ENCODE measurements around the gene TYK2. TPM values are rescaled to one million over a fixed set of nuclear protein-coding genes. Genes with fewer than 3 reads are reported as not detected.

Gene TYK2
- total and polyA plus RNA-seq, 2 of the 13 experiments (the other 11 are each of a cell fraction or from before 2014, with no cell fraction given), result 38.8 to 60.1 TPM

- TF ChIP-seq PRDM4 (CRISPR knock-in tag; IDR thresholded peaks at IDR 0.05; ENCODE audit: borderline replicate concordance), result no peak
- no peak for TF ChIP-seq ZNF652 (CRISPR knock-in tag; IDR thresholded peaks at IDR 0.05; ENCODE audit: borderline replicate concordance, low read depth)
- TF ChIP-seq ZNF607 (CRISPR knock-in tag; IDR thresholded peaks at IDR 0.05; ENCODE audit: borderline replicate concordance), result no peak; the same call in 1 of the 2 replicates
- TF ChIP-seq ZNF136 (CRISPR knock-in tag; IDR thresholded peaks at IDR 0.05; ENCODE audit: low read depth), result 0 out of 2 replicates have a peak, but pooled peaks have one; percentile 8
- TF ChIP-seq ZNF224 (CRISPR knock-in tag; IDR thresholded peaks at IDR 0.05), result no peak
- no peak for TF ChIP-seq ZNF510 (CRISPR knock-in tag; IDR thresholded peaks at IDR 0.05; ENCODE audit: low read depth)
- peak; percentile 50; the same call in 1 of the 2 replicates for TF ChIP-seq ZMYM4 (CRISPR knock-in tag; IDR thresholded peaks at IDR 0.05)
- 0 out of 2 replicates have a peak, but pooled peaks have one; percentile 49 for TF ChIP-seq ZBTB39 (CRISPR knock-in tag; IDR thresholded peaks at IDR 0.05)
- no peak for TF ChIP-seq ATF4 (CRISPR knock-in tag; IDR thresholded peaks at IDR 0.05)
- TF ChIP-seq E2F2 (CRISPR knock-in tag; IDR thresholded peaks at IDR 0.05; ENCODE audit: borderline replicate concordance), result peak; percentile 63; the same call in 1 of the 2 replicates
- no peak for TF ChIP-seq SUZ12 (IDR thresholded peaks at IDR 0.05; ENCODE audit: low read depth, low read length)
- TF ChIP-seq ZBTB49 (CRISPR knock-in tag; IDR thresholded peaks at IDR 0.05; ENCODE audit: borderline replicate concordance), result no peak
- no peak for TF ChIP-seq YEATS2 (CRISPR knock-in tag; IDR thresholded peaks at IDR 0.05; ENCODE audit: borderline replicate concordance)
- no peak for TF ChIP-seq THYN1 (CRISPR knock-in tag; IDR thresholded peaks at IDR 0.05; ENCODE audit: borderline replicate concordance, low read depth)
- TF ChIP-seq ZNF337 (CRISPR knock-in tag; IDR thresholded peaks at IDR 0.05; ENCODE audit: borderline replicate concordance, low read depth), result no peak
- TF ChIP-seq SKI (IDR thresholded peaks at IDR 0.05; ENCODE audit: partially characterized antibody), result no peak
- no peak for TF ChIP-seq SRSF1 (optimal IDR thresholded peaks at IDR 0.05; ENCODE audit: low read depth, low read length)
- TF ChIP-seq ZNF891 (CRISPR knock-in tag; IDR thresholded peaks at IDR 0.05), result no peak; the same call in 1 of the 2 replicates
- no peak for TF ChIP-seq ZFP36L2 (CRISPR knock-in tag; IDR thresholded peaks at IDR 0.05)
Observed at GRCh38 chr19:10334588-10335351, 45.6 kb downstream of the TYK2 start (continued).
